ENCODE results near the gene PIMREG. TPM values are rescaled to one million over a fixed set of nuclear protein-coding genes. Genes with fewer than 3 reads are reported as not detected.
"Not testable (repeated sequence)": the region's sequence is repeated elsewhere in the genome, so short reads cannot be mapped to it uniquely, and the experiment has no call there.

PIMREG gene
- total RNA-seq, 1 donor from 2014 or later, result 1.4 TPM

- no peak for DNase-seq (ENCODE audit: low spot score)
Measured at GRCh38 chr17:6477831-6478383, 33.7 kb downstream of the PIMREG start.

GRCh38 chr17:6478486-6478885, 34.2 kb downstream of the PIMREG start:
- no peak for DNase-seq (ENCODE audit: low spot score)

- DNase-seq (ENCODE audit: low spot score), result no peak
Measured at GRCh38 chr17:6479622-6480302, 35.5 kb downstream of the PIMREG start.

GRCh38 chr17:6480303-6480675, 36.0 kb downstream of the PIMREG start:
- DNase-seq (ENCODE audit: low spot score), result no peak

- no peak for DNase-seq (ENCODE audit: low spot score)
Measured at GRCh38 chr17:6482105-6482455, 37.8 kb downstream of the PIMREG start.

GRCh38 chr17:6482796-6483195, 38.5 kb downstream of the PIMREG start:
- not testable (repeated sequence) for DNase-seq (ENCODE audit: low spot score)

GRCh38 chr17:6483507-6483906, 39.3 kb downstream of the PIMREG start:
- no peak for DNase-seq (ENCODE audit: low spot score)

GRCh38 chr17:6485646-6486412, 41.6 kb downstream of the PIMREG start:
- DNase-seq (ENCODE audit: low spot score), result no peak

GRCh38 chr17:6487251-6488007, 43.2 kb downstream of the PIMREG start:
- DNase-seq (ENCODE audit: low spot score), result peak; percentile 20

GRCh38 chr17:6488008-6488539, 43.8 kb downstream of the PIMREG start:
- no peak for DNase-seq (ENCODE audit: low spot score)

- DNase-seq (ENCODE audit: low spot score), result no peak
Measured at GRCh38 chr17:6489016-6489550, 44.8 kb downstream of the PIMREG start.

GRCh38 chr17:6491071-6491700, 46.9 kb downstream of the PIMREG start:
- no peak for DNase-seq (ENCODE audit: low spot score)

GRCh38 chr17:6492892-6493674, 48.8 kb downstream of the PIMREG start:
- no peak for DNase-seq (ENCODE audit: low spot score)

GRCh38 chr17:6494239-6494941, 50.1 kb downstream of the PIMREG start:
- DNase-seq (ENCODE audit: low spot score), result no peak

- DNase-seq (ENCODE audit: low spot score), result no peak
Measured at GRCh38 chr17:6495450-6496115, 51.3 kb downstream of the PIMREG start.

- DNase-seq (ENCODE audit: low spot score), result no peak
Measured at GRCh38 chr17:6496116-6496481, 51.8 kb downstream of the PIMREG start.

- DNase-seq (ENCODE audit: low spot score), result no peak
Measured at GRCh38 chr17:6496640-6497441, 52.6 kb downstream of the PIMREG start.

GRCh38 chr17:6497496-6498221, 53.4 kb downstream of the PIMREG start:
- no peak for DNase-seq (ENCODE audit: low spot score)

All from mucosa of gallbladder (tissue), 1 donor.